D721Med (cell line): Measurements from ENCODE around the gene ROR1.
A peak's percentile ranks its signal among the peaks of the same experiment; 100 is the strongest.

Experiments used
- DNase-seq: peaks from one replicate; pipeline ENCODE4 v3.0.0; 2011; ENCODE audit warnings: low spot score; ENCODE audit not compliant: insufficient read length
- FAIRE-seq: peaks from 2 replicates; lab custom pipeline; 2011; peaks lifted over from hg19 to GRCh38; lab: Jason Lieb, UNC
- TF ChIP-seq, protein P1 (sequence below): IDR thresholded peaks from 2 replicates; pipeline ENCODE4 v1.5.1; 2012; ENCODE audit warnings: mild to moderate bottlenecking, control low read depth; ENCODE audit not compliant: insufficient read depth; ENCODE audit errors: missing control alignments

Gene ROR1

DNA sequence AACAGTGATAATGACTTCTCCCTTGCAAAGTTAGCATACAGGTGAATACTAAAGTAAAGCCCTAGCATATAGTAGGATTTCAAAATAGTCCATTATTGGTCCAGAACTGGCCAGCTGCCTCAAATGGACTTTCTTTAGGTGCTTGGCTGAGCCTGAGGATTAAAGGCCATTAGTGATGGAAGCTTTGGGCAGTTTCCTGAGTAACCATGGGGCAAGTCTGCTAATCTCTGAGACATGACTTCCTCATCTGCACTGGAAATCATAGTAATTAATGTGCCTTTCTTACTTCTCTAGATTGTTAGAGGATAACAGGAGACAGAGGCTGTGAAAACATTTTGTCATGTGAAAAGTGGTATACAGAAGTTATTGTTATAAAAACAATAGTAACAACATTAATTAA lies 273.1 kb downstream of the ROR1 start:
- no peak for DNase-seq
- TF ChIP-seq, protein P1, sequence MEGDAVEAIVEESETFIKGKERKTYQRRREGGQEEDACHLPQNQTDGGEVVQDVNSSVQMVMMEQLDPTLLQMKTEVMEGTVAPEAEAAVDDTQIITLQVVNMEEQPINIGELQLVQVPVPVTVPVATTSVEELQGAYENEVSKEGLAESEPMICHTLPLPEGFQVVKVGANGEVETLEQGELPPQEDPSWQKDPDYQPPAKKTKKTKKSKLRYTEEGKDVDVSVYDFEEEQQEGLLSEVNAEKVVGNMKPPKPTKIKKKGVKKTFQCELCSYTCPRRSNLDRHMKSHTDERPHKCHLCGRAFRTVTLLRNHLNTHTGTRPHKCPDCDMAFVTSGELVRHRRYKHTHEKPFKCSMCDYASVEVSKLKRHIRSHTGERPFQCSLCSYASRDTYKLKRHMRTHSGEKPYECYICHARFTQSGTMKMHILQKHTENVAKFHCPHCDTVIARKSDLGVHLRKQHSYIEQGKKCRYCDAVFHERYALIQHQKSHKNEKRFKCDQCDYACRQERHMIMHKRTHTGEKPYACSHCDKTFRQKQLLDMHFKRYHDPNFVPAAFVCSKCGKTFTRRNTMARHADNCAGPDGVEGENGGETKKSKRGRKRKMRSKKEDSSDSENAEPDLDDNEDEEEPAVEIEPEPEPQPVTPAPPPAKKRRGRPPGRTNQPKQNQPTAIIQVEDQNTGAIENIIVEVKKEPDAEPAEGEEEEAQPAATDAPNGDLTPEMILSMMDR, result no peak
- FAIRE-seq, result no peak

DNA sequence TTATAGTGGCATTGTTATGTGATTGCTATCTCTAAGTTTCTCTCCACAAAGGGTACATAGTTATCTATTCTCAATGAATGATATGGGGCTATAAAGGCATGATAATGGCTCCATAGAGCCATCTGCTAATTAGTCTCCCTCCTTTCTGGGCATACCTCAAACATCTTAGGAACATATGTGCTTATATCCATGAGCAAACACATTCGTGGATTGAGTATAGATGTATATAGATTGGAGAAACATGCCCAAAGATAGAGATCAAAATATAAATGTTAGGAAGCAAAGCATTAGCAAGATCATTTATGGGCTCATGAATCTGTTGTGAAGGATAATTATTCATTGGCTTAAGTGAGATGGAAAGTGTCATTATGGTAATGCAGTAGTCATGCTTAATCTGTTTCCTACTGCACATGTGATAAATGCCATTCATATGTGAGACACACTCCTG lies 273.8 kb downstream of the ROR1 start:
- DNase-seq (no peak), FAIRE-seq (peak; percentile 88)
- TF ChIP-seq, protein P1, result no peak

DNA sequence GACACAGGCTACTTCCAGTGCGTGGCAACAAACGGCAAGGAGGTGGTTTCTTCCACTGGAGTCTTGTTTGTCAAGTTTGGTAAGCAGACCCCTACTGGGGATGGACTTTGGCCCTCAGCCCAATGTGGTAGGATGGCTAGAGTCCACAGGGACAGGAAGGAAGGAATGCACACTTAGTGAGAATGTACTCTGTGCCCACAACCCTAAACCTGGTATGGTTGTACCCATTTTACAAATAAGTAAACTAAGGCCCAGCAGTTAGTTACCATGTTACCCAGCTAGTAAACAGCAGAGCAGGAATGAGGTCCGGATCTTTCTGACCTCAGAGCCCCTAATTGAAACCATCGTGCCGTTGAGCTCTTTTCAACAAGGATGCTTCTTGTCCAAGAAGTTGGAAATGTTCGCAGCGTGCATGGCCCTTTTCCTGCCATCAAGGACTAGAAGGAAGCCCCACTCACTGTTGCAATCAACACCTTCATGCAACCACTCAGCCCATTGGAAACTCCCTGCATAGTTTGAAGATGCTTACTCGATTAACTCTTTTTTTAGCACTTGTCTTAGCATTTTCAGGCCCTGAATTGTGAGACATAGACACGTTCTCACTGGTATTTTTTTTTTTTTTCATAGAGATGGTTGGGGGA lies 276.2 kb downstream of the ROR1 start:
- TF ChIP-seq, protein P1, result no peak
- DNase-seq, result no peak
- FAIRE-seq, result no peak

DNA sequence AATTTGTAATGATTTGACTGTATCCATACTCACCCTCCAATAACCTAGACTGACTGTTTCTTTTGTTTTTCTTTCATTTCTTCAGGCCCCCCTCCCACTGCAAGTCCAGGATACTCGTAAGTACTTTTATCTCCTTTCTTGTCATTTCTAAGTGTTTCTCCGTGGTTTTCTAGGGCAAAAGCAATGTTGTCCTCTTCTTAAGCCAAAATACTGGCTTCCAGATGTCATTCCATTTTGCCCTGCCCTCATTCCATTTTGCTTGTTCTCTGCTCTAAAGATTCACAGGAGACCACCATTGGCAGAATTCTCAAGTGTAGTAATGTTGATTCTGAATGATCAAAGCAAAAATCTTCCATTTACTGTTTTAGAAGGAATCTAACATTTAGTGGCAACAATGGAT lies 276.8 kb downstream of the ROR1 start:
- no peak for FAIRE-seq
- DNase-seq, result no peak
- TF ChIP-seq, protein P1, result no peak

DNA sequence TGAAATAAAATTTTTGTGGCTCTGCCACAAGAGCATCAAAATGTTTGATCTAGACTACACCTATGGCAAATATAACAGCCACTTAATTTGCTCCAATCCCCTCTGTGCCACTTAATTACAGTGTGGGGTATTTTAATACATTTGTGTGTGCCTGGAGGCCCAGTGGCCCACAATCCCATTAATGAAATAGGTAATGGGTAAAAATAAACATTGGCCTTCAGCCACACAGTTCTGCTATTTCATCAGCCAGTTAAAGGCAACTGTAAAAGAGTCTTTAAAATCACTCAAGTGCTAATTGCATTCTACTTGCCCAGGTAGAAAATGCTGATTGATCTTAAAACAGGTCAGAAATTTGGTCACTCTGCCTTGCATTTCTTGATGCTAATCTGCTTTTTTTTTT lies 278.0 kb downstream of the ROR1 start:
- FAIRE-seq, result no peak

DNA sequence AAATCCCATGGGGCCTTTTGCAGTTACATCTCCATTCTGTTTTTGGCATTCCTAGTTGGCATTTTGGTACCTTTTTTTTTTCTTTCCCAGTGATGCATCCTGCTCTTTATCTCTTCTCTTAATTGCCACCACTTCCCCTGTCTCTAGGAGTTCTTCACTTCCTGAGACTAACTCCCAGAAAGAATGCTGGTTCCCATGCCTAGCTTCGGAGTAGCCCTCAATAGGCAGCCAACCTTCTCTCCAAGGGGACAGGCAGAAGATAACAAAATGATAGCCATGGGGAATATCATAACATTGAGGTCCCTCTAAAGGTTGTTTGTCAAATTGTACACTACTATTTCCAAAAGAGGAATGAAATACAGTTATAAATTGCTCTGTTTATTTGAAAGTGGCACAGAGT lies 279.0 kb downstream of the ROR1 start:
- no peak for FAIRE-seq
- TF ChIP-seq, protein P1, result no peak

More for the DNA sequence above, 278.0 kb downstream of the ROR1 start:
- no peak for DNase-seq
- TF ChIP-seq, protein P1, result no peak

DNA sequence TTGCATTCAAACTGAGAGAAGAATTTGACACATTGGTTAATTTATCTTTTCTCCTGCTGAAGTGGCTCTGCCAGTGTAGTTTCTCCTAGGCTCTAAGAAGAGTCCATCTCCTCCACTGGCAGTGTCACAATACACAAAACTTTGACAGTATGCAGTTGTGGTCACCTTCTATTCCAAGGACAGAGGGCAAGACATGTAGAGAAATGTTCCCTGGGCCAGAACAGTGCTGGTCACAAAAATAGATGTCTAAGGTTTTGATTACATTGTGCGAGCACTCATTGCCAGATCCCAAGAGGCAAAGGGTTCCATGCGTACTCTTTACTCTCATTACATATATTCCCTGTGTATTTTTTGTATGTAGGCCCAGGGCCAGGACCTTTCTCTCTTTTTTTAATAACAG lies 281.5 kb downstream of the ROR1 start:
- TF ChIP-seq, protein P1, result no peak
- no peak for DNase-seq
- no peak for FAIRE-seq

More for the DNA sequence above, 279.0 kb downstream of the ROR1 start:
- no peak for DNase-seq
